D721Med (cell line): ENCODE measurements around the gene CHURC1.
A peak's percentile ranks its signal among the peaks of the same experiment; 100 is the strongest.

Experiments
- DNase-seq: peaks from one replicate; pipeline ENCODE4 v3.0.0; 2011; ENCODE audit warnings: low spot score; ENCODE audit not compliant: insufficient read length
- FAIRE-seq: peaks from 2 replicates; lab custom pipeline; 2011; peaks lifted over from hg19 to GRCh38; lab: Jason Lieb, UNC
- CTCF ChIP-seq: IDR thresholded peaks from 2 replicates; pipeline ENCODE4 v1.5.1; 2012; ENCODE audit warnings: mild to moderate bottlenecking, control low read depth; ENCODE audit not compliant: insufficient read depth; ENCODE audit errors: missing control alignments

CHURC1 gene

GRCh38 chr14:64919618-64920017 lies 5.4 kb downstream of the CHURC1 start:
- FAIRE-seq (no peak), DNase-seq (no peak)
- TF ChIP-seq CTCF, result no peak

- no peak for TF ChIP-seq CTCF
- no peak for DNase-seq
- no peak for FAIRE-seq
These were observed 6.2 kb downstream of the CHURC1 start for GRCh38 chr14:64920465-64920864.

GRCh38 chr14:64923015-64923414 lies 8.8 kb downstream of the CHURC1 start:
- TF ChIP-seq CTCF, result no peak
- DNase-seq (no peak), FAIRE-seq (no peak)

- FAIRE-seq (peak; percentile 90), DNase-seq (no peak)
- TF ChIP-seq CTCF, result no peak
These were observed 12.2 kb downstream of the CHURC1 start for GRCh38 chr14:64926398-64926995.

- no peak for FAIRE-seq
These were observed 12.8 kb downstream of the CHURC1 start for GRCh38 chr14:64927031-64927430.

GRCh38 chr14:64928239-64929013 lies 14.2 kb downstream of the CHURC1 start:
- DNase-seq, result no peak
- no peak for FAIRE-seq
- TF ChIP-seq CTCF, result no peak

More at GRCh38 chr14:64927031-64927430, 12.8 kb downstream of the CHURC1 start:
- no peak for DNase-seq
- TF ChIP-seq CTCF, result no peak

- no peak for TF ChIP-seq CTCF
- DNase-seq (no peak), FAIRE-seq (no peak)
These were observed 14.7 kb downstream of the CHURC1 start for GRCh38 chr14:64929014-64929359.
